22Rv1 (cell line): Measurements from ENCODE around the gene CLEC16A.

ENCODE experiments used
- ZFX ChIP-seq: fragments of 450-650 bp; IDR thresholded peaks from 2 replicates; pipeline ENCODE4 v1.6.1; 2017; ENCODE audit warnings: antibody characterized with exemption, borderline replicate concordance
- TF ChIP-seq, protein P1 (sequence below): fragments of 450-650 bp; IDR thresholded peaks from 2 replicates; pipeline ENCODE4 v1.5.1; 2017; ENCODE audit warnings: mild to moderate bottlenecking

DNA sequence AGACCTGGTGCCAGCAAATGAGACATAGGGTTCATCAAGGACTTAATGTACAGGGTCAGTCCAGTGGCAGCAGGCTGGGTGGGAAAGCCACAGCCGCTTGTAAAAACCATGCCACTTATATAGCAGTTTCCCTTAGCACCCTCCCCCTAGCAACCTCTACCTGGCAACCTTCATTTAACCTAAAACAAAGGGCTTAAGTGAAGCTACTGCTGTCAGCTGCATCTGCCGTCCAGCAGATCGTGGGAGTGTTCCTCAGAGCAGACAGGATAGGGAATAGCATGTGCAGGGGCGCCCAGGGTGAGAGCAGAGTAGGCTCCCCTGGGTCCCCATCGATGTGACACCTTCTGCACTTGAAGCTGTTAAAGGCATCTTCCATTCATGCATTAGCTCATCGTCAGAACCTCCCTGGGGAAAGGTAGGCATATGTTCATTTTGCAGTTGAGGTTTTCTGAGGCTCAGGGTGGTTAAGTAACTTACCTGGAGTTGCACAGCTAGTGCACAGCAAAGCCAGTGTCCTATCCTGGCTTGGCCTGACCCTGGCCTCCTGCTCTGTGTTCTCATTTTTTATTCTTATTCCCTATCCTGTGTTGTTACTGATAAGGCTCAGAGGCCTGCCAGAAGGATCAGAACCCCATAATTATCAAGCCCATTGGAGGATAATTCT lies 199.1 kb downstream of the CLEC16A start:
- TF ChIP-seq, protein P1, sequence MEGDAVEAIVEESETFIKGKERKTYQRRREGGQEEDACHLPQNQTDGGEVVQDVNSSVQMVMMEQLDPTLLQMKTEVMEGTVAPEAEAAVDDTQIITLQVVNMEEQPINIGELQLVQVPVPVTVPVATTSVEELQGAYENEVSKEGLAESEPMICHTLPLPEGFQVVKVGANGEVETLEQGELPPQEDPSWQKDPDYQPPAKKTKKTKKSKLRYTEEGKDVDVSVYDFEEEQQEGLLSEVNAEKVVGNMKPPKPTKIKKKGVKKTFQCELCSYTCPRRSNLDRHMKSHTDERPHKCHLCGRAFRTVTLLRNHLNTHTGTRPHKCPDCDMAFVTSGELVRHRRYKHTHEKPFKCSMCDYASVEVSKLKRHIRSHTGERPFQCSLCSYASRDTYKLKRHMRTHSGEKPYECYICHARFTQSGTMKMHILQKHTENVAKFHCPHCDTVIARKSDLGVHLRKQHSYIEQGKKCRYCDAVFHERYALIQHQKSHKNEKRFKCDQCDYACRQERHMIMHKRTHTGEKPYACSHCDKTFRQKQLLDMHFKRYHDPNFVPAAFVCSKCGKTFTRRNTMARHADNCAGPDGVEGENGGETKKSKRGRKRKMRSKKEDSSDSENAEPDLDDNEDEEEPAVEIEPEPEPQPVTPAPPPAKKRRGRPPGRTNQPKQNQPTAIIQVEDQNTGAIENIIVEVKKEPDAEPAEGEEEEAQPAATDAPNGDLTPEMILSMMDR, result no peak
- TF ChIP-seq ZFX, result no peak
